HG03521 (cell line): ENCODE data around the gene MYOF.
"Not testable (repeated sequence)": the region's sequence is repeated elsewhere in the genome, so short reads cannot be mapped to it uniquely, and the experiment has no call there.

Experiments
- ATAC-seq: cut with Tn5 transposase; IDR thresholded peaks from one replicate; pipeline ENCODE4 v1.9.1; 2021; ENCODE audit warnings: mild to moderate bottlenecking, moderate library complexity; ENCODE audit not compliant: unreplicated experiment

The MYOF gene

GRCh38 chr10:93363891-93364648 lies 118.1 kb downstream of the MYOF start:
- no peak for ATAC-seq

- ATAC-seq: not testable (repeated sequence)
Measured at GRCh38 chr10:93358398-93358797, 123.7 kb downstream of the MYOF start.

- no peak for ATAC-seq
Measured at GRCh38 chr10:93357680-93358079, 124.5 kb downstream of the MYOF start.

- ATAC-seq: no peak
Measured at GRCh38 chr10:93356516-93356915, 125.6 kb downstream of the MYOF start.

- no peak for ATAC-seq
Measured at GRCh38 chr10:93352638-93353383, 129.3 kb downstream of the MYOF start.

GRCh38 chr10:93346694-93347093 lies 135.4 kb downstream of the MYOF start:
- ATAC-seq: no peak

- ATAC-seq: no peak
Measured at GRCh38 chr10:93346108-93346507, 136.0 kb downstream of the MYOF start.

GRCh38 chr10:93344691-93345090 lies 137.4 kb downstream of the MYOF start:
- ATAC-seq: no peak

GRCh38 chr10:93342921-93343320 lies 139.2 kb downstream of the MYOF start:
- no peak for ATAC-seq

GRCh38 chr10:93342366-93342765 lies 139.8 kb downstream of the MYOF start:
- ATAC-seq: no peak

GRCh38 chr10:93337309-93337721 lies 144.8 kb downstream of the MYOF start:
- no peak for ATAC-seq

- no peak for ATAC-seq
Measured at GRCh38 chr10:93336678-93337077, 145.5 kb downstream of the MYOF start.

GRCh38 chr10:93336110-93336509 lies 146.0 kb downstream of the MYOF start:
- ATAC-seq: no peak

GRCh38 chr10:93334901-93335327 lies 147.2 kb downstream of the MYOF start:
- ATAC-seq: no peak

GRCh38 chr10:93334181-93334580 lies 148.0 kb downstream of the MYOF start:
- no peak for ATAC-seq

- ATAC-seq: no peak
Measured at GRCh38 chr10:93333278-93333978, 148.7 kb downstream of the MYOF start.

GRCh38 chr10:93330824-93331223 lies 151.3 kb downstream of the MYOF start:
- no peak for ATAC-seq

- ATAC-seq: no peak
Measured at GRCh38 chr10:93319896-93320295, 162.2 kb downstream of the MYOF start.

GRCh38 chr10:93319096-93319495 lies 163.0 kb downstream of the MYOF start:
- no peak for ATAC-seq

- no peak for ATAC-seq
Measured at GRCh38 chr10:93315246-93315645, 166.9 kb downstream of the MYOF start.

GRCh38 chr10:93314656-93315055 lies 167.5 kb downstream of the MYOF start:
- ATAC-seq: not testable (repeated sequence)

GRCh38 chr10:93313798-93314197 lies 168.3 kb downstream of the MYOF start:
- ATAC-seq: no peak
